GM21619 (cell line): ENCODE results near the gene NDUFA11.
"Not testable (repeated sequence)": the region's sequence is repeated elsewhere in the genome, so short reads cannot be mapped to it uniquely, and the experiment has no call there.

Experiments used
- ATAC-seq: cut with Tn5 transposase; IDR thresholded peaks from one replicate; pipeline ENCODE4 v1.9.1; 2021; ENCODE audit not compliant: unreplicated experiment

The NDUFA11 gene

GRCh38 chr19:5863030-5863665 is 40.4 kb downstream of the NDUFA11 start:
- no peak for ATAC-seq

GRCh38 chr19:5857203-5858081 is 46.1 kb downstream of the NDUFA11 start:
- ATAC-seq, result no peak

GRCh38 chr19:5855151-5855550 is 48.4 kb downstream of the NDUFA11 start:
- not testable (repeated sequence) for ATAC-seq

- not testable (repeated sequence) for ATAC-seq
These were observed 49.5 kb downstream of the NDUFA11 start for GRCh38 chr19:5854121-5854520.

GRCh38 chr19:5851302-5851701 is 52.3 kb downstream of the NDUFA11 start, which contains the start of gene FUT3:
Gene FUT3, minus strand, starts transcription at chr19:5851449.
- ATAC-seq, result no peak

GRCh38 chr19:5850743-5851293 is 52.8 kb downstream of the NDUFA11 start:
- ATAC-seq, result no peak

GRCh38 chr19:5850189-5850588 is 53.4 kb downstream of the NDUFA11 start:
- ATAC-seq, result no peak

- not testable (repeated sequence) for ATAC-seq
These were observed 55.0 kb downstream of the NDUFA11 start for GRCh38 chr19:5848621-5849020.

- ATAC-seq, result not testable (repeated sequence)
These were observed 55.7 kb downstream of the NDUFA11 start for GRCh38 chr19:5847846-5848245.
